H9 (cell line): Measurements from ENCODE around the gene ADGRD1. TPM values are rescaled to one million over a fixed set of nuclear protein-coding genes. Genes with fewer than 3 reads are reported as not detected.

ENCODE experiments used
- DNase-seq: peaks from one replicate; pipeline ENCODE4 v3.0.0-alpha.2; 2017
- H2AFZ ChIP-seq: one replicate; pipeline ENCODE4 v1.6.1; 2013; ENCODE audit warnings: mild to moderate bottlenecking, low read length, control low read depth, moderate library complexity
- H2AK5ac ChIP-seq: 2 replicates; pipeline ENCODE4 v1.6.1; 2013; ENCODE audit warnings: low read length, control low read depth, mixed read lengths; ENCODE audit not compliant: insufficient read length
- H2BK120ac ChIP-seq: one replicate; pipeline ENCODE4 v1.6.1; 2013; ENCODE audit warnings: low read depth, mild to moderate bottlenecking, low read length, control low read depth, inconsistent platforms; ENCODE audit not compliant: poor library complexity, severe bottlenecking
- H2BK12ac ChIP-seq: 2 replicates; pipeline ENCODE4 v1.6.1; 2013; ENCODE audit warnings: low read length, control low read depth, mixed read lengths, low read depth; ENCODE audit not compliant: insufficient read length
- H2BK15ac ChIP-seq: 2 replicates; pipeline ENCODE4 v1.6.1; 2013; ENCODE audit warnings: low read depth, low read length, control low read depth
- H2BK20ac ChIP-seq: one replicate; pipeline ENCODE4 v1.6.1; 2013; ENCODE audit warnings: low read depth, mild to moderate bottlenecking, low read length, control low read depth, inconsistent platforms; ENCODE audit not compliant: poor library complexity, severe bottlenecking
- H2BK5ac ChIP-seq: 2 replicates; pipeline ENCODE4 v1.6.1; 2013; ENCODE audit warnings: low read length, control low read depth, mixed read lengths; ENCODE audit not compliant: insufficient read length
- H3K14ac ChIP-seq: 2 replicates; pipeline ENCODE4 v1.6.1; 2013; ENCODE audit warnings: low read length, control low read depth; ENCODE audit not compliant: insufficient read depth
- H3K18ac ChIP-seq: 2 replicates; pipeline ENCODE4 v1.6.1; 2013; ENCODE audit warnings: low read depth, mild to moderate bottlenecking, mixed read lengths, low read length, control low read depth; ENCODE audit not compliant: insufficient read length
- H3K23ac ChIP-seq: 2 replicates; pipeline ENCODE4 v1.6.1; 2013; ENCODE audit warnings: low read length, control low read depth, mixed read lengths, low read depth; ENCODE audit not compliant: insufficient read length
- H3K23me2 ChIP-seq: 2 replicates; pipeline ENCODE4 v1.6.1; 2013; ENCODE audit warnings: low read depth, mild to moderate bottlenecking, mixed read lengths, low read length, control low read depth; ENCODE audit not compliant: insufficient read length, poor library complexity, severe bottlenecking
- H3K27ac ChIP-seq: 2 replicates; pipeline ENCODE4 v1.5.1; 2013; ENCODE audit warnings: low read length, control low read depth, mixed read lengths, low read depth; ENCODE audit not compliant: insufficient read length
- H3K27me3 ChIP-seq: 2 replicates; pipeline ENCODE4 v1.6.1; 2013; ENCODE audit warnings: low read length, control low read depth, inconsistent platforms; ENCODE audit not compliant: insufficient read depth
- H3K4ac ChIP-seq: 2 replicates; pipeline ENCODE4 v1.6.1; 2013; ENCODE audit warnings: low read depth, mild to moderate bottlenecking, control low read depth, inconsistent platforms, low read length, moderate library complexity
- H3K4me1 ChIP-seq: 2 replicates; pipeline ENCODE4 v1.6.1; 2013; ENCODE audit warnings: low read length, control low read depth, inconsistent platforms; ENCODE audit not compliant: insufficient read depth
- H3K4me2 ChIP-seq: 2 replicates; pipeline ENCODE4 v1.6.1; 2013; ENCODE audit warnings: low read length, control low read depth, mixed read lengths; ENCODE audit not compliant: insufficient read length, insufficient read depth
- H3K56ac ChIP-seq: 2 replicates; pipeline ENCODE4 v1.6.1; 2013; ENCODE audit warnings: low read depth, mild to moderate bottlenecking, mixed read lengths, low read length, control low read depth; ENCODE audit not compliant: insufficient read length
- H3K79me1 ChIP-seq: 2 replicates; pipeline ENCODE4 v1.6.1; 2013; ENCODE audit warnings: low read depth, mild to moderate bottlenecking, moderate library complexity, low read length, control low read depth, inconsistent platforms; ENCODE audit not compliant: insufficient read depth, poor library complexity, severe bottlenecking
- H3K79me2 ChIP-seq: 2 replicates; pipeline ENCODE4 v1.6.1; 2013; ENCODE audit warnings: low read length, control low read depth, inconsistent platforms; ENCODE audit not compliant: insufficient read depth
- H3K9ac ChIP-seq: 2 replicates; pipeline ENCODE4 v1.6.1; 2013; ENCODE audit warnings: low read length, control low read depth, mixed read lengths; ENCODE audit not compliant: insufficient read length; ENCODE audit errors: extremely low read depth
- H3K9me3 ChIP-seq: one replicate; pipeline ENCODE4 v1.6.1; 2013; ENCODE audit warnings: low read depth, low read length, inconsistent platforms; ENCODE audit not compliant: control insufficient read depth
- H3T11ph ChIP-seq: one replicate; pipeline ENCODE4 v1.6.1; 2013; ENCODE audit warnings: mild to moderate bottlenecking, low read length, control low read depth, inconsistent platforms
- H4K20me1 ChIP-seq: one replicate; pipeline ENCODE4 v1.6.1; 2013; ENCODE audit not compliant: control insufficient read depth, insufficient read length, insufficient read depth
- H4K5ac ChIP-seq: 2 replicates; pipeline ENCODE4 v1.6.1; 2013; ENCODE audit warnings: low read depth, mild to moderate bottlenecking, mixed read lengths, low read length, control low read depth; ENCODE audit not compliant: insufficient read length
- H4K8ac ChIP-seq: replicated peaks from 2 replicates; pipeline ENCODE4 v1.6.1; 2013; ENCODE audit warnings: low read length, control low read depth, mixed read lengths, low read depth; ENCODE audit not compliant: insufficient read length
- H4K91ac ChIP-seq: 2 replicates; pipeline ENCODE4 v1.6.1; 2013; ENCODE audit warnings: low read depth, mild to moderate bottlenecking, moderate library complexity, mixed read lengths, low read length, control low read depth; ENCODE audit not compliant: insufficient read length
- H3K27ac Mint-ChIP-seq, 3 experiments: 2 replicates in 2 of 3; 3 replicates in 1 of 3; pipeline ENCODE4 v1.8.0; 2020 to 2021; ENCODE audit warnings: mixed read lengths in 3 of 3, mild to moderate bottlenecking in 1 of 3, moderate library complexity in 1 of 3
- H3K27me3 Mint-ChIP-seq: 2 replicates; pipeline ENCODE4 v1.8.0; 2021; ENCODE audit warnings: low read depth, mild to moderate bottlenecking, moderate library complexity, mixed read lengths
- H3K36me3 Mint-ChIP-seq, 3 experiments: 2 replicates in 2 of 3; 3 replicates in 1 of 3; pipeline ENCODE4 v1.8.0; 2020 to 2021; ENCODE audit warnings: low read depth in 3 of 3, mixed read lengths in 3 of 3; ENCODE audit not compliant: insufficient read depth in 1 of 3
- H3K4me1 Mint-ChIP-seq, 2 experiments: 2 replicates each; pipeline ENCODE4 v1.8.0; 2020; ENCODE audit warnings: mixed read lengths in 2 of 2
- H3K4me3 Mint-ChIP-seq, 2 experiments: 2 replicates in 1 of 2; 3 replicates in 1 of 2; pipeline ENCODE4 v1.8.0; 2020 to 2021; ENCODE audit warnings: mild to moderate bottlenecking in 2 of 2, mixed read lengths in 2 of 2, moderate library complexity in 1 of 2
- H3K9me3 Mint-ChIP-seq, 2 experiments: 2 replicates in 1 of 2; 3 replicates in 1 of 2; pipeline ENCODE4 v1.8.0; 2020; ENCODE audit warnings: mild to moderate bottlenecking in 2 of 2, mixed read lengths in 2 of 2, moderate library complexity in 1 of 2
- WGBS: extraction: QIAGEN DNeasy Blood & Tissue Kit; methylation state at CpG from one replicate; pipeline ENCODE4 v1.1.7; 2013; ENCODE audit warnings: missing lambda C conversion rate, low lambda C conversion rate, mixed read lengths; ENCODE audit not compliant: insufficient read length; ENCODE audit errors: extremely low coverage; 5-methylcytosine and 5-hydroxymethylcytosine counted together
- total RNA-seq: library from RNA; stranded (reverse); gene quantifications from 2 replicates; pipeline ENCODE4 v1.2.1, GENCODE V29; 2021
- TF ChIP-seq, protein P1 (sequence below): fragments of 200-600 bp; sonication (generic); conservative IDR thresholded peaks from 3 replicates; pipeline ENCODE4 v1.8.0; 2021; ENCODE audit warnings: antibody characterized with exemption, mild to moderate bottlenecking

Gene ADGRD1
- total RNA-seq, 1 experiment from 2014 or later = 0.52 TPM

DNA sequence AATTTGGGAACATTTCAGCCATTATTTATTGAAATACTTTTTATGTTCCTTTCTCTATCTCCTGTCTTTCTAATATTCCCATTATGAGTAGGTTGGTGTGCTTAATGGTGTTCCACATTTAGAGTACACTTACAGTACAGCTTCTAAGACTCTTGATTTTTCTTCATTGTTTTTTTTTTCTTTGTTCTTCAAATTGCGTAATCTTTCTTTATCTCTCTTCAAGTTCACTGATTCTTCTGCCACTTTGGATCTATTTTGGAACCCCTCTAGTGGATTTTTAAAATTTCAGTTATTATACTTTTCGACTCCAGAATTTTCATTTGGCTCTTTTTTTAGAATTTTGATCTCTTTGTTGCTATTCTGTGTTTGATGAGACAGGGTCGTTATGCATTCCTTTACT, 157.7 kb downstream of the ADGRD1 start:
- H3K27ac ChIP-seq = no peak overlapping the region
- H3K4me1 Mint-ChIP-seq = peaks cover 10 to 14% of the 10 kb centered on the region in 2 experiments
- WGBS = no CpG with 5 or more reads among the region's 3 CpGs

More for the DNA sequence above, 157.7 kb downstream of the ADGRD1 start:
- Histone ChIP-seq H3K9ac (no peak overlapping the region), H3K18ac (no peak overlapping the region), H3K23me2 (no peaks in the 10 kb centered on the region), H3K9me3 (no peaks in the 10 kb centered on the region), H2AK5ac (no peak overlapping the region), H3K56ac (no peak overlapping the region), H3K4me2 (no peak overlapping the region), H3K79me1 (no peaks in the 10 kb centered on the region), H4K91ac (no peak overlapping the region), H3T11ph (no peak overlapping the region), H2BK120ac (no peak overlapping the region), H2BK20ac (no peak overlapping the region), H2BK15ac (no peak overlapping the region), H2AFZ (no peak overlapping the region), H3K27me3 (no peaks in the 10 kb centered on the region), H4K20me1 (no peaks in the 10 kb centered on the region), H4K5ac (no peak overlapping the region), H3K14ac (no peak overlapping the region), H2BK12ac (no peak overlapping the region), H2BK5ac (no peak overlapping the region), H3K79me2 (no peaks in the 10 kb centered on the region), H3K4me1 (no peaks in the 10 kb centered on the region), H3K4ac (no peak overlapping the region), H4K8ac (no peak overlapping the region), H3K23ac (no peak overlapping the region)
- no peak overlapping the region for H3K4me3 Mint-ChIP-seq
- no peaks in the 10 kb centered on the region; a peak in 1 of 7 replicates for H3K36me3 Mint-ChIP-seq
- peaks cover 12% of the 10 kb centered on the region for H3K27me3 Mint-ChIP-seq
- DNase-seq = no peak
- H3K27ac Mint-ChIP-seq = no peak overlapping the region
- H3K9me3 Mint-ChIP-seq = no peaks in the 10 kb centered on the region
- TF ChIP-seq, protein P1, sequence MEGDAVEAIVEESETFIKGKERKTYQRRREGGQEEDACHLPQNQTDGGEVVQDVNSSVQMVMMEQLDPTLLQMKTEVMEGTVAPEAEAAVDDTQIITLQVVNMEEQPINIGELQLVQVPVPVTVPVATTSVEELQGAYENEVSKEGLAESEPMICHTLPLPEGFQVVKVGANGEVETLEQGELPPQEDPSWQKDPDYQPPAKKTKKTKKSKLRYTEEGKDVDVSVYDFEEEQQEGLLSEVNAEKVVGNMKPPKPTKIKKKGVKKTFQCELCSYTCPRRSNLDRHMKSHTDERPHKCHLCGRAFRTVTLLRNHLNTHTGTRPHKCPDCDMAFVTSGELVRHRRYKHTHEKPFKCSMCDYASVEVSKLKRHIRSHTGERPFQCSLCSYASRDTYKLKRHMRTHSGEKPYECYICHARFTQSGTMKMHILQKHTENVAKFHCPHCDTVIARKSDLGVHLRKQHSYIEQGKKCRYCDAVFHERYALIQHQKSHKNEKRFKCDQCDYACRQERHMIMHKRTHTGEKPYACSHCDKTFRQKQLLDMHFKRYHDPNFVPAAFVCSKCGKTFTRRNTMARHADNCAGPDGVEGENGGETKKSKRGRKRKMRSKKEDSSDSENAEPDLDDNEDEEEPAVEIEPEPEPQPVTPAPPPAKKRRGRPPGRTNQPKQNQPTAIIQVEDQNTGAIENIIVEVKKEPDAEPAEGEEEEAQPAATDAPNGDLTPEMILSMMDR = no peak
